ENCODE results near the gene COLEC12. TPM values are rescaled to one million over a fixed set of nuclear protein-coding genes. Genes with fewer than 3 reads are reported as not detected.
A peak's percentile ranks its signal among the peaks of the same experiment; 100 is the strongest.

The COLEC12 gene
- total RNA-seq, 1 experiment from 2014 or later: not detected

GRCh38 chr18:475202-476031 lies 25.1 kb downstream of the COLEC12 start:
- DNase-seq (ENCODE audit: low spot score): no peak

- DNase-seq (ENCODE audit: low spot score): no peak
Observed at GRCh38 chr18:474416-474815, 26.1 kb downstream of the COLEC12 start.

GRCh38 chr18:473802-474201 lies 26.7 kb downstream of the COLEC12 start:
- DNase-seq (ENCODE audit: low spot score): no peak

- DNase-seq (ENCODE audit: low spot score): no peak
Observed at GRCh38 chr18:471716-472115, 28.8 kb downstream of the COLEC12 start.

- no peak for DNase-seq (ENCODE audit: low spot score)
Observed at GRCh38 chr18:470661-471501, 29.6 kb downstream of the COLEC12 start.

- DNase-seq (ENCODE audit: low spot score): no peak
Observed at GRCh38 chr18:468955-469790, 31.3 kb downstream of the COLEC12 start.

- no peak for DNase-seq (ENCODE audit: low spot score)
Observed at GRCh38 chr18:463827-464541, 36.5 kb downstream of the COLEC12 start.

GRCh38 chr18:463403-463802 lies 37.1 kb downstream of the COLEC12 start:
- DNase-seq (ENCODE audit: low spot score): no peak

- no peak for DNase-seq (ENCODE audit: low spot score)
Observed at GRCh38 chr18:461762-462161, 38.7 kb downstream of the COLEC12 start.

- no peak for DNase-seq (ENCODE audit: low spot score)
Observed at GRCh38 chr18:460791-461190, 39.7 kb downstream of the COLEC12 start.

- no peak for DNase-seq (ENCODE audit: low spot score)
Observed at GRCh38 chr18:459814-460593, 40.5 kb downstream of the COLEC12 start.

- DNase-seq (ENCODE audit: low spot score): no peak
Observed at GRCh38 chr18:457521-458412, 42.7 kb downstream of the COLEC12 start.

GRCh38 chr18:457140-457519 lies 43.4 kb downstream of the COLEC12 start:
- no peak for DNase-seq (ENCODE audit: low spot score)

GRCh38 chr18:456361-457139 lies 44.0 kb downstream of the COLEC12 start:
- no peak for DNase-seq (ENCODE audit: low spot score)

- DNase-seq (ENCODE audit: low spot score): no peak
Observed at GRCh38 chr18:453400-453799, 47.1 kb downstream of the COLEC12 start.

GRCh38 chr18:452816-453215 lies 47.7 kb downstream of the COLEC12 start:
- DNase-seq (ENCODE audit: low spot score): no peak

- peak; percentile 17 for DNase-seq (ENCODE audit: low spot score)
Observed at GRCh38 chr18:449374-449773, 51.1 kb downstream of the COLEC12 start.

- DNase-seq (ENCODE audit: low spot score): no peak
Observed at GRCh38 chr18:448116-448790, 52.2 kb downstream of the COLEC12 start.

All from HT-29 (cell line).